ENCODE measurements around the gene GPC6.

GRCh38 chr13:94454334-94454733, 1227.7 kb downstream of the GPC6 start:
- TF ChIP-seq POLR2A (IDR thresholded peaks at IDR 0.05): no peak
- TF ChIP-seq CTCF (IDR thresholded peaks at IDR 0.05): no peak

Data from uterus (tissue), 2 donors.